ENCODE results near the gene CUTC.
"Not testable (repeated sequence)": the region's sequence is repeated elsewhere in the genome, so short reads cannot be mapped to it uniquely, and the experiment has no call there.

The CUTC gene

DNA sequence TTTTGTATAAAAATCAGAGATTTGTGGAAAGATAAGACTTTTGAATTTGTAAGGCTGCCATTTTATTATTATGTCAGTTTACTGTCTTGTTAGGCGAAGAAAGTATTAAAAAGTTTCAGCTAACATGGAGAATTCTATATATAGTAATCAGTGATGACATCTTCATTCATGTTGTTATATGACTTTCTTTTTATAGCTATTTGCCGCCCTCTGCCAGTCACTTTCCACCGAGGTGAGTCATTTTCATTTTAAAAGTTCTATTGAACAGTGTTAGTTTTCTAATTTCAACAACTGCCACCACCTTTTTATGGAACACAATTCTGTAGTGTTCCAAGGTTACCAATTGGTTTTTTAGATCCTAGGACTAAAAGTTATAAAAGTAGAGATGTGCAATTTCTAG is 11.8 kb downstream of the CUTC start:
- DNase-seq: no peak

DNA sequence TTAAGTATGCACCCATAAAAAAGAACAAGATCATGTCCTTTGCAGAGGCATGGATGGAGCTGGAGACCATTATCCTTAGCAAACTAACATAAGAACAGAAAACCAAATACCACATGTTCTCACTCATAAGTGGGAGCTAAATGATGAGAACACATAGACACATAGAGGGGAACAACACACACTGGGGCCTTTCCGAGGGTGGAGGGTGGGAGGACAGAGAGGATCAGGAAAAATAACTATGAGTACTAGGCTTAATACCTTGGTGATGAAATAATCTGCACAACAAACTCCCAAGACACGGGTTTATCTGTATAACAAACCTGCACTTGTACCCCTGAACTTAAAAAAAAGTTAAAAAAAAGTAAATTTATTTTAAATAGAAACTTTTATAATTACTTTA is 14.1 kb downstream of the CUTC start:
- not testable (repeated sequence) for DNase-seq

DNA sequence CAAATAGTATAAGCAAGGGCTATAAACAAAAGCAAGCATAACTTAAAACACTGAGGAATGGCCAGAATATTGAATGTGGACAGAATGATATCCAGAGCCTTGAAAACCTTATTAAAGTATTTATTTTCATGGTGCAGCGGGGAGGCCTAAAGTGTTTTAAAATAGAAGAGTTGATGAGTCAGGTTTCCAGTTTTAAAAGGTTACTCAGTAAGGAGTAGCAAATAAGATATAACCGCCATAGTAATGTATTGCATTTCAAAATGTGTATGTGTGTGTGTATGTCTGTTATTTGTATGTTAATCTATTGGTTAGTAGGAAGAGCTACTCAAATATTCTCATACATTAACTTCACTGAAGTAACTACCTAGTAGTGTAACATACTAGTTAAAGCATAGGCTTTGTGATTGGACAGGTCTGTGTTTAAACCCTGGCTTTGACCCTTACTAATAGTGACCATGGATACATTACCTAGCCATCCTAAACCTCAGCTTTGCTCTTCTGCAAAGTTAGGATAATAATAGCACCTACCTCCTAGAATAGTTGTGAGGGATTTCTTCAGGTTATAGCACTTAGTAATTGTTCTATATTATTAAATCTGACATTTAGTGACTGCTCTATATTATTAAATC is 16.9 kb downstream of the CUTC start:
- DNase-seq: no peak

DNA sequence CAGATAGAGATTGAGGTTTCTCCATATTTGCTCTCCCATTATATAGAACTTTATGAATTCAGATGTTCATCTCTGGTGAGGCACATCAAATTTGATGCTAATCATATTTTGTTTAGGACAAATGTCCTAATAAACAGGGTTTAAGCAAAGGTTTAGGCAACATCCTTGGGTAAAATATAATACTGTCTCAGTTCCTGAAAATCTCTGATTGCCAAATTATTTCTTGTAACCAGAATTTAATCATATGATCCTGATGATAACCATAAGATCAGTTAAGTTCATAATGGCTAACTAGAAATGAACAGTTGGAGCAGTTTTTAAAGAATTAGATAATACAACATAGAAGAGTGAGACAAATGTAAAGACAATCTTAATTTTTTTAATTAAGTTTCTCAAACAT is 18.6 kb downstream of the CUTC start:
- DNase-seq: no peak

DNA sequence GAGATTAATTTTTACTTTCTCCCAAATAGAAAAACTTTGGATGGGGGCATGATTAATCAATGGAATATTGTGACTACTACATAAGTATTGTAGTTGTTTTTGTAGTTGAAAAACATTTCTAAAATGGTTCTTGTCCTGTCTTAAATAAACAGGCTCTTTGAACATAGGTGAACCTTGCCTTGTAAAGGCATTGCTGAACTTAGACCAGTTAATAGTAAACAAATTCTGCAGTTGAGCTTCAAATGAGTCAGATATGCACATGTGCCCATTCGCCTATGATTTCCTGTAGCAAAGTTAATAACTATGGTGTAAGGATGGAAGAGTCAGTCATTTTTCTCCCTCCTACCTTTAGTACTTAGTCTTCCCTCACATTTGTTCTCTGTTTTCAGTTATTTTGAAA is 22.6 kb downstream of the CUTC start:
- no peak for DNase-seq

DNA sequence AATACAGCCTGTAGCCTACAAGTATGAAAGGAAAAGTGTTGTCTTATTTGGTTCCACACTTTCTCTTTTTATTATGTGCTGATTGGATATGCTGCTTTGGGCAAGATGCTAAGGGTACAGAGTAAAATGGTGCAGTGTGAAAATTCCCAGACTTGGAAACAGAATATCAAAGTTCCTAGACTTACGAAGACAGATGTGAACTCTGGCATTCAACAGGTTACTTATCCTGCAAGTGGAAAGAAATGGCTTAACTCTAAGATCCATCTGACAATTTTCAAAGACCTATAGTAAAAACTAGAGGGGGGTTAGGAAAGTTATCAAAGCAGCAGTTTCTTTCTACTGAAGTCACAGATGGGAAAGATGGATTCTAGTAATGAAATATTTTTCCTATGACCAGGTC is 24.1 kb downstream of the CUTC start:
- no peak for DNase-seq

DNA sequence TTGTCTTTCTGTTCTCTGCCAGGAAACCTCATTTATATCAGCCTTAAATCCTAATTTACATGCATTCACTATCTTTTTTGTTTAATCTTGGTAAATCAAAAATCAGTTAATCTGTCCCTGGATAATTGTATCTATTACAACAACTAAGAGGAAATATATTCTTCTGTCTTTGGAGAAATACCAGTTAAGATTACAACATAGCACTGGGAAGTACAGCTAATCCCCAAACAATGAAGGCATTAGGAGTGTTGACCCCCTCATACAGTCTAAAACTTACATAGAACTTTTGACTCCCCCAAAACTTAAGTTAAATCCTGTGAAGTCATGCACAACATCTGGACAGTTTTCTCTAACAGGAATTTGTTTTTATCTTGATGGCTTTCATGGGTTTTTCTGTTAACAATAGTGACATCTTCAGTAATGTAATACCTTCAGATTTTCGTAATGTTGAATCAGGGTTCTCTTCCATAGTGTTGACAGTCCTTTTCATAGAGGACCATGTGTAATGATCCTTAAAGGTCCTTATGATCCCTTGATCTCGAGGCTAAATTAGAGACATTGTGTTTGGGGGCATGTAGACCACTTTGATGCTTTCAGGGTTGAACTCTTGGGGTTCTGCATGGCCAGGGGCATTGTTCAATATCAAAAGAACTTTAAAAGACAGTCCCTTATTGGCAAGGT is 26.3 kb downstream of the CUTC start:
- DNase-seq: no peak

DNA sequence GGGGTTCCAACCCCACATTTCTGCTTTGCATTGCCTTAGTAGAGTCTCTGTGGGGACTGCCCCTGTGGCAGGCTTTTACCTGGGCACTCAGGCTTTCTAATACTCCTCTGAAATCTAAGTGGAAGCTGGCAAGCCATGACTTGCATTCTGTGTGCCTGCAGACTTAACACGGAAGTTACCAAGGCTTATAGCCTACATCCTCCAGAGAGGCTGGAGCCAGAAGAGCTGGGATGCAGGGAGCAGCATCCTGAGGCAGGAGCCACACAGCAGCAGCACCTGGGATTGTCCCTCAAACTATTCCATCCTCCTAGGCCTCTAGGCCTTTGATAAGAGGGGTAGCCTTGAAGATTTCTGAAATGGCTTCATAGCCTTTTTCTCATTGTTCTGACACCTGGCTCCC is 28.3 kb downstream of the CUTC start:
- DNase-seq: no peak

DNA sequence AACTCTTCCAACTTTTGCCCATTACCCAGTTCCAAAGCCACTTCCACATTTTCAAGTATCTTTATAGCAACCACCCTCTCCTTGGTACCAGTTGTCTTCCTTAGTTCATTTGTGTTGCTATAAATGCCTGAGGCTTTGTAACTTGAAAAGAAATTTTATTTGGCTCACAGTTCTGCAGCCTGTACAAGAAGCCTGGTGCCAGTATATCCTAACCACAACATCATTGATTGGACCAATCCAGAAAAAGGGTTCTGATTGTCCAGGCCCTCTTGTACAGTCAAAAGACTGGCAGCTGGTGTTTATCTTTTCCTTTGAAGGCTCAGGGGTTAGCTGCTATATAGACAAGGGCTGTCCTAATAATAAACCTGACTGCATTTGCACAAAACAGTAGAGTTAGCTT is 29.3 kb downstream of the CUTC start:
- no peak for DNase-seq

DNA sequence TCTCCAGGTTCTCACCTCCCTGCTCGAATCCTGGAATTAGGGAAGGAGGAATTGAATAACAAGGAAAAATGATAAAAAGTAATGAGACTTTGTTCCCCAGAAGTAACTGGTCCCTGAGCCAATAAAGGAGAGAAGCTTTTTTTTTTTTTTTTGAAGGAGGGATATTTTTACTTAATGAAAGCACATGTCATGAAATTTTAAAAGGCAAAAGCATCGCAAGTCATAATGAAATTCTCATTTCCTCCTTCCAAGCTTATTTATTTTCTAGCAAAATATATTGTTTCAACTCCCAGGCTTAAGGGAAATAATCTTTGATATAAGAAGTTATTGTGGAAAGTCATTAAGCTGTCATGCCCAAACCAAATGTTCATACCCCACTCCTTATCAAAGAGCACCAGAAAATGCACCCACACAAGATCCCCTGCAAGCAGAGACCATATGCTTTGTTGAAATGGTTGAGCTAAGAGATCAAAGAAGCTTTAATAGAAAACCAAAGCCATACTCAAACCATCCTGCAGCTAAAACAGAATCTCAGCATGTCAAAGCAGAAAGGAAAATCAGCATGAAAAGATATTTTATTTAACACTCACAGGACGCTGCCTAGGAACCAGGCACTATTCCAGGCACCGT is 33.8 kb downstream of the CUTC start:
- no peak for DNase-seq

DNA sequence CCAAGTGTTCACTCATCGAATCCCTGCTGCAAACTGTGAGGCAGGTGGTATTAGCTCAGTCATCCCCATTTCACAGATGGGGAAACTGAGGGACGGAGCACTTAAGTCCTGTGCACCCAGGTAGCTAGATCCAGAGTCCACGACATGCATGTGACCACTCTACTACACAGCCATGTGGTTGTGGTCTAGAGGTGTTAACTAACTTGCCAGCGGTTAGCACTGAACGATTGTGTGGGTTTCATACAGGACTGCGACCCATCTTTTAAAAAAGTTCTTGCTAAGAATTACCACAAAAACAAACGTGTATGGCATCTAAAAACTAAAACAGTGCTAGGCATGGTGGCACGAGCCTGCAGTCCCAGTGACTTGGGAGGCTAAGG is 34.3 kb downstream of the CUTC start:
- no peak for DNase-seq

DNA sequence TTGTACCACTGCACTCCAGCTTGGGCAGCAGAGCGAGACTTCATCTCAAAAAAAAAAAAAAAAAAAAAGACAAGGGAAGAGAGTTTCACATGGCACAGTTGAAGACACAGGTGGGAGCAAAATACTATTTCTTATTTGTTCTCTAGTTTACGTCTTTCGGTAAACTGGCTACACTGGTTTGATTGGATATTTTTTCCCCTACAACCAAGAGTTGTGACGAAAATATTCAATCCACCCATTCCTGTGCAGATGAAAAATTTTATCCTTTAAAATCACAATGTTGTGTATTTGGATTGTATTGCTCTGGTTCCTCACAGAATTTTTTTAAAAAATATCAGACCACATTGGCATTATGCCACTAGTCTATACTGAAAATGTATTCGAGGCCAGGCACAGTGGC is 35.9 kb downstream of the CUTC start:
- DNase-seq: no peak

DNA sequence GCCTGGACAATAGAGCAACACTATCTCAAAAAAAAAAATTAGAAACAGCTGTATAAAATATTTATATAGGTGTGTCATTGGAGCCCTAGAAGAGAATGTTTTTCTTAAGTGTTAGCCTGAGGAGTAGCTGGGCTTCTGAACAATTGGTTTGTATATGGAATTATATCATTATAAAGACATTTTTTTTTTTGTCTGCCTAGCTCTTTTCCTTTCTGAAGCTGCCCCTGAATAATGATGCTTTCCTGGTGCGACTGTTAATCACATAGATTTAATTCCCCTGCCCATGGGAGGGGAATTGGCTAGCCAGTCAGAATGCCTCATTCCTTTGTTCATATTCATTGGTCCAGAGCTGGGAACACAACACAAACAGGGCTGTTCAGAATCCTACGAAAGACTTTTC is 36.5 kb downstream of the CUTC start:
- no peak for DNase-seq

DNA sequence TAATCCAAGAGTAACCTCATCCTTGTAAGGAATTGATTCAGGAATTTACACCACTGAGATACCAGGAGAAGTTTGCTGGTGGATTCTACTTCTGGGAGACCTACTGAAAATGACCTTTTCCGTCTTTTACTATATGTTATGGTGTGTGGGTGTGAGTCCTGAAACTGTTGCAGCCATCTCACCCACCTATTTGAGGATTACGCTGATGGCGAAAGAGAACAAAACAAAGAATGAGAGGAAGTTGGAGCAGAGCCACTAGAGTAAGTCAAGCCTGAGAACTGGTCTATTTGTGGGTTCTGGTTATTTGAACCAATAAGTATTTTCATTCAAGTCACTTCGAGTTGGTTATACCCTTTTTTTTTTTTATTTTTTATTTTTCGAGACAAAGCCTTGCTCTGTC is 37.7 kb downstream of the CUTC start:
- DNase-seq: no peak

DNA sequence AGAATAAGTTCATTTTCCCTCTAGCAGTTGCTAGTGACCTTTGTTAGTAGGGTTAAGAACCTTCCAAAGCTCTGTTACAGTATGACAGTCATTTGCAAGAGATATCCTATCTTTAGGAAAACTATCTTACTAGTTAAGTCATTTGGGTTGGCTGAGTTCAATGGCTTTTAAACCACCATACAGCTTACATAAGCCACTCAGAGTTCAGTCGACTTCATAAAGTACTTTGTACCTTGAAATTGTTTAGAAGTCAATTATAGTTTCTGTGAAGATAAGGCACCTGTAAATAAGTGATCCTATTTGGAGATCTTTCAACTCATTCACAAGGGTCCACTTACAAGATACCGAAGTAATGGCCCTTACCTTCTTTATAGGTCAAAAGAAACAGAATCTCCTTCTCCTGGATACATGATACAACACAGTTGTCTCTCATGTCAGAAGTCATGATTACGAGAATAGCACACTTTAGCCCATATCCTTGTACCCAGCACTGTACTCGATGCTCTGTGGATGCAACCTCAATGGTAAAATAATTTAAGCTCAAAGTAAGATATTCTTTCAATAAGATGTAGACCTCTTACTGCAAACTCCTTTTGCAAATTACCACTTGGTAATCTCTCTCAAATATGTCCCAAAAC is 38.5 kb downstream of the CUTC start:
- DNase-seq: no peak

DNA sequence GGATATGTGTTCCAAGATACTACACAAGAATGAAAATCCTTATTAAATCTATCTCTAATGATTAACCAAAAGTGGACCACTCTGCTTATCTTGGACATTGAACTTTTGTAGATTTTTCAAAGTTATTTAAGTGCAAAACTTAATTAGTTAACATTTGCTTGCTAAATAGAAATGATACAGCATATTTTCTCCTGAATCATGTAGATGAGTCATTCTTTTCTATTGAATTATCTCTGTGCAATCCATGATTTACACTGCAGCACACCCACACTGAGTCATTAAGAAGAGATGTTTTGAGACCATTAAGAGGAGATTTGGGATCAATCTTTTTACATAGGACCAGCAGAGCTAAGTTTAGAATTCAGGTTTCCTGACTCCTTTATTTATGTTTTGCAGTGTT is 43.8 kb downstream of the CUTC start:
- DNase-seq: no peak

DNA sequence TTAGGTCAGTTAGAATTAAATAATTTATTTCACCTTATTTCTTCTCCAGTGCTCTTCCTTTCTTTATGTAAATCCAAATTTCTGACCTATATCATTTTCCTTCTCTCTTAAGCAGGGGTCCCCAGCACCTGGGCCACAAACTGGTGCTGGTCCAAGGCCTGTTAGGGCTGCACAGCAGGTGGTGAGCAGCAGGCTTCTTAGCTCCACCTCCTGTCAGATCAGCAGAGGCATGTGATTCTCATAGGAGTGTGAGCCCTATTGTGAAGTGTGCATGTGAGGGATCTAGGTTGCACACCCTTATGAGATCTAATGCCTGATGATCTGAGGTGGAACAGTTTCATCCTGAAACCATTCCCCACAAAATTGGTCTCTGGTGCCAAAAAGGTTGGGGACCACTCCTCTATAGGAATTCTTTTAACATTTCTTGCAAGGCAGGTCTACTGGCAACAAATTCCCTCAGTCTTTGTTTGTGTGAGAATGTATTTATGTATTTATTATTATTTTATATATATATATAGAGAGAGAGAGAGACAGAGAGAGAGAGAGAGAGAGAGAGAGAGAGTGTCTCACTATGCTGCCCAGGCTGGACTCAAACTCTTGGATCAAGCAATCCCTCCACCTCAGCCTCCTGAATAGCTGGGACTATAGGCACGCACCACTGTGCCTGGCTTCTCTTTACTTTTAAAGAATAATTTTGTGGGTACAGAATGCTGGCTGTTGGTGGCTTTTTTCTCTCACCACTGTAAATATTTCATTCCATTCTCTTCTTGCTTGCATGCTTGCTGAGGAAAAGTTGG is 46.1 kb downstream of the CUTC start:
- DNase-seq: no peak

DNA sequence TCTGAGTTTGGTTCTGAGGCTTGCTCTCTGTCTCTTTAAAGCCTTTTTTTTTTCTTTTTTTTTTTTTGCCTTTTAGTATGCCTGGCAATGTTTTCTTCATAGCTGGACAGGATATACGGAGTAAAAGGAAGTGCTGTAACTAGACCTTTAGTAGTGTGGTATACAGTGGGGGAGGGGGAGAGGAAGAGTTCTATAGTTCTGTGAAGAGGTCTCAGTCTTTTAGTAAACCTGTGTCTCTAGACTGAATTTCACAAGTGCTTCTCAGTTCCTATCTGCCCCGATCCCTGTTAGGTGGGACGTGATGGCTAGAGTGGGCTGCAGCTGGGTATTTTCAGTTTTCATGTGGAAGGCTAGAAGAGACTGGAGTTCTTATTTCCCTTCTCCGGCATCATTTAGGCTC is 47.3 kb downstream of the CUTC start:
- DNase-seq: no peak

DNA sequence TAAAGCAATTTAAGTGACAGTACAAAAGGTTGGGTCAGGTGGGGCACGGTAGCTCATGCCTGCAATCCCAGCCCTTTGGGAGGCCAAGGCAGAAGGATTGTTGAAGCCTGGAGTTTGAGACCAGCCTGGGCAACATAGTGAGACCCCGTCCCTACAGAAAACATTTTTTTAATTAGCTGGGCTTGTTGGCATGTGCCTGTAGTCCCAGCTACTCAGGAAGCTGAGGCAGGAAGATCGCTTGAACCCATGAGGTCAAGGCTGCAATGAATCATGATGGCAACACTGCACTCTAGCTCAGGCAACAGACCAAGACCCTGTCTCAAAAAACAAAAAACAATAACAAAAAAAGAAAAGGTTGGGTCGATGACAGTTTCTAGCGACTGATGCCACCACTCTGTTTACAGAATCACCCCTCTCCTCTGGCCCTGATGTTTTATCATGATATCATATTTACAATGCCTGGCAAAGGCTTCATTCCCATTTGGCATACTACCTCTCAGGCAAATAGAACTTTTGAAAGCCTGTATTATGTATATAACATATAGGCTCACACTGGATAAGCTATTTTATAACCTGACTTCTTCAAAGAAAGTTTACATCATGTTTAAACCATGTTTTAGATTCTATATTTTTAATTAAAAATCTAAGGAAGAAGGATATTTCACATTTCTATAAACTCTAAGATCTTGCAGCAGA is 49.8 kb downstream of the CUTC start:
- DNase-seq: no peak

DNA sequence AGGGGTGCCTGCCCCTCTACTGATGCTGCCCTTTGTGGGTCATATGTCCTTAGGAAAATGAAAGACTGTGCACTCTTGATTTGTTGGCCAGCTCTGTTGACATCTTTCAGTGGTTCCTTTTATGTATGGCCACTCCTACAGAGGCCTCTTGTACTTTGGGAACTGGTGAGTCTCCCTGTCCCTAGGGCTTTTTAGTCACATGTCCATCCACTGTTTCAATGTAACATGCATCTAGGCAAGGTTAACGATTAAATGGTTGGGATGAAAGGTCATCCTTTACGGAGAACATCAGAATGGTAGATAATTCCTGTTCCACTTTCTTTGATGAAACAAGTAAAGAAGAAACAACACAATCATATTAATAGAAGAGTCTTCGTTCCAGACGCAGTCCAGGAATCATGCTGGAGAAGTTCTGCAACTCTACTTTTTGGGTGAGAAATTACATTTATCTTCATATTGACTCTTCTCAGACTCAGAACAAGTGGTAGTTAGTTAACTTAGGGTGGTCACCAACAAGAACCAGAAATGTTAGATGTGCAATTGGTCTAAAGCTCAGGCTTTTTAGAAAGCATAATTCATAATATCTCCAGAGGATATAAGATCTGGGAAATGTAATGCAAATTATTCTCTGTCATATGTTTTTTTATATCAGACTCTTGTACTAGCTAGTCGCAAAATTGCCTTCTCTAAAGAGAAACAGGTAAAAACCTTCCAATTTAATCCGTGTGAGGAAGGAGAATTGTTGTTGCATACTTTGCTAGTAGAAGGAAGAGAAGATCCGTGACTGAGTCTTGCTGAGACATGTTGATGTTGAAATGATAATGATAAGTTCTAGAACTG is 50.6 kb downstream of the CUTC start, which contains the start of gene ABCC2:
ABCC2 (plus strand) TSS at position 194 of the 840 bp plus-strand sequence; CDS start at position 399, 205 bp downstream.
- no peak for DNase-seq

DNA sequence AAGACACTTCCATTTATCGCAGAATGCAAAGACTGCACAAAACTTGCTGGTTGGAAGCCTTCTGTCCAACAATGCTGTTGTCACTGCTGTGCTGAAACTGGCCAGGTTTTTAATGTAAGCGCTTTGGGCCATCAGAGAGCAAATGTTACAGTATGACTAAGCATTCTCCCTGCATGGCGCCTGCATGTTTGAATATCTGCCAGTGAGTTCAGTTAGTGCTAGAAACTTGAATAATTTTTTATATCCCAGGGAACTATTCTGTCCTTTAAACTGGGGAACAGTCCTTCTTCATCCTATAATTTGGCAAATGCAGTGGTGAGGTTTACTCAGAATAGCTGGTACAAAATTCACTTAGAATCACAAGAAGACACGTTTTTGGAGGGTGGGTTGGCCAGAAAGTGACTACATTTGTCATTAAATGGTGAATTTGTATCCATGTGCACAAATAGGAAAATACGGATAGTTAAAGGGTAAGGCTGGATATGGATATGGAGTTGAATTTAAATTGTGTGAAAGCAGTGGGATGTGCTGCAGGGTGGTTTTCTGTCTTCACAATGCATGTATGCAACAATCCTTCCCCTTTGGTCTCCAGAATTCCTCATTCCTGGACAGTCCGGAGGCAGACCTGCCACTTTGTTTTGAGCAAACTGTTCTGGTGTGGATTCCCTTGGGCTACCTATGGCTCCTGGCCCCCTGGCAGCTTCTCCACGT is 52.1 kb downstream of the CUTC start:
- no peak for DNase-seq
